Tibial artery (tissue), 4 donors: ENCODE results near the gene RAB3GAP2.
"Not testable (repeated sequence)": the region's sequence is repeated elsewhere in the genome, so short reads cannot be mapped to it uniquely, and the experiment has no call there.

Source experiments
- DNase-seq, 2 donors: peaks; one replicate each; pipeline ENCODE4 v3.0.0-alpha.2; 2019
- H3K27ac ChIP-seq, 2 donors: fragments of 200-600 bp; sonication (generic) in 1 of 2; 1 replicate in 1 of 2; 2 replicates in 1 of 2; pipeline ENCODE4 v1.5.1; 2018 to 2019; ENCODE audit warnings: mild to moderate bottlenecking in 1 of 2
- H3K27me3 ChIP-seq, 2 donors: fragments of 200-600 bp; sonication (generic) in 1 of 2; one replicate each; pipeline versions ENCODE4 v1.5.1 to v1.6.0; 2016 to 2019
- H3K36me3 ChIP-seq, 3 donors: fragments of 200-600 bp; sonication (generic) in 2 of 3; one replicate each; pipeline ENCODE4 v1.5.1; 2016 to 2019; ENCODE audit warnings: mild to moderate bottlenecking in 2 of 3
- H3K4me1 ChIP-seq, 4 donors: fragments of 200-600 bp; sonication (generic) in 2 of 4; 1 replicate in 3 of 4; 2 replicates in 1 of 4; pipeline ENCODE4 v1.5.1; 2016 to 2019
- H3K4me3 ChIP-seq, 2 donors: fragments of 200-600 bp; sonication (generic) in 1 of 2; 1 replicate in 1 of 2; 2 replicates in 1 of 2; pipeline ENCODE4 v1.5.1; 2018 to 2019; ENCODE audit warnings: mild to moderate bottlenecking in 2 of 2
- H3K9me3 ChIP-seq, 3 donors: fragments of 200-600 bp; sonication (generic) in 1 of 3; one replicate each; pipeline ENCODE4 v1.5.1; 2016 to 2019
- CTCF ChIP-seq, 2 experiments: fragments of 200-600 bp in 1 of 2; fragments of 450-650 bp in 1 of 2; IDR thresholded peaks; one replicate each; pipeline ENCODE4 v1.5.1; 2017 to 2019; ENCODE audit warnings: antibody characterized with exemption in 2 of 2, mild to moderate bottlenecking in 1 of 2, moderate library complexity in 1 of 2
- intact Hi-C: fragments of 100-400 bp; cut with DNase I; formaldehyde crosslinking; loops from one replicate; pipeline ENCODE4 v1.15.0; 2023; ENCODE audit warnings: low total_unique reads

The RAB3GAP2 gene

GRCh38 chr1:220316305-220316704 lies 44.1 kb upstream of the RAB3GAP2 start:
- DNase-seq = no peak
- no peaks in the 10 kb centered on the region for H3K27me3 ChIP-seq
- intact Hi-C loops = no loop called here
- H3K27ac ChIP-seq = no peak overlapping the region
- no peak for TF ChIP-seq CTCF (IDR thresholded peaks at IDR 0.05)
- H3K4me1 ChIP-seq = no peaks in the 10 kb centered on the region
- no peak overlapping the region for H3K4me3 ChIP-seq
- no peaks in the 10 kb centered on the region for H3K36me3 ChIP-seq
- H3K9me3 ChIP-seq = no peaks in the 10 kb centered on the region

GRCh38 chr1:220315070-220315839 lies 43.0 kb upstream of the RAB3GAP2 start:
- Histone ChIP-seq H3K9me3 (no peaks in the 10 kb centered on the region), H3K4me3 (no peak overlapping the region), H3K27me3 (no peaks in the 10 kb centered on the region), H3K27ac (no peak overlapping the region), H3K4me1 (no peaks in the 10 kb centered on the region), H3K36me3 (no peaks in the 10 kb centered on the region)
- DNase-seq = peak in 1 of 2 donors; percentile 30
- intact Hi-C loops = no loop called here
- TF ChIP-seq CTCF (IDR thresholded peaks at IDR 0.05) = no peak

- no peak for DNase-seq
- no peaks in the 10 kb centered on the region for H3K4me1 ChIP-seq
- no peak for TF ChIP-seq CTCF (IDR thresholded peaks at IDR 0.05)
- H3K36me3 ChIP-seq = no peaks in the 10 kb centered on the region
- intact Hi-C loops = no loop called here
- no peaks in the 10 kb centered on the region for H3K27me3 ChIP-seq
- no peak overlapping the region for H3K27ac ChIP-seq
- no peak overlapping the region for H3K4me3 ChIP-seq
- H3K9me3 ChIP-seq = no peaks in the 10 kb centered on the region
Observed at GRCh38 chr1:220313576-220313975, 41.3 kb upstream of the RAB3GAP2 start.

GRCh38 chr1:220310147-220310546 lies 37.9 kb upstream of the RAB3GAP2 start:
- intact Hi-C loops, H3K4me3 ChIP-seq, H3K36me3 ChIP-seq, H3K27me3 ChIP-seq, H3K9me3 ChIP-seq, H3K4me1 ChIP-seq, DNase-seq, H3K27ac ChIP-seq: not testable (repeated sequence)

GRCh38 chr1:220307607-220308006 lies 35.4 kb upstream of the RAB3GAP2 start:
- no peak overlapping the region for H3K4me3 ChIP-seq
- H3K27me3 ChIP-seq = no peaks in the 10 kb centered on the region
- H3K27ac ChIP-seq = no peak overlapping the region
- intact Hi-C loops = no loop called here
- H3K4me1 ChIP-seq = no peaks in the 10 kb centered on the region
- H3K36me3 ChIP-seq = no peaks in the 10 kb centered on the region
- H3K9me3 ChIP-seq = no peaks in the 10 kb centered on the region
- DNase-seq = no peak
- no peak for TF ChIP-seq CTCF (IDR thresholded peaks at IDR 0.05)

DNA sequence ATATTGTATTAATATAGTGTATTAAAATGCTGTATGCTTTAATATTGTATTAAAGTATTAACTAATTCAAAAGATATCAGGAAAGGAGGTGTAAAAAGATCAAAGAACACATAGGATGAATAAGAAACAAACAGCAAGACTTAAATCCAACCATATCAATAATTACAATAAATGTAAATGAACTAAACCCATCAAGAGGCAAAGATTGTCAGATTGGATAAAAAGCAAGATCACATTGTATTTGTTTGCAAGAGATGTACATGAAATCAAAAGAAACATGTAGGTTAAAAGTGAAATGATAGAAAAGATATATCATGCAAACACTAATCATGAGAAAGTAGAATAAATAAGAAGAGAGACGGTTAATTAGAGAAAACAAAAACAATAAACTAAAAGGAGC lies 34.1 kb upstream of the RAB3GAP2 start:
- intact Hi-C loops = no loop called here
- Histone ChIP-seq H3K4me1 (no peaks in the 10 kb centered on the region), H3K4me3 (no peak overlapping the region), H3K9me3 (no peaks in the 10 kb centered on the region), H3K36me3 (no peaks in the 10 kb centered on the region), H3K27me3 (no peaks in the 10 kb centered on the region), H3K27ac (no peak overlapping the region)
- TF ChIP-seq CTCF (IDR thresholded peaks at IDR 0.05) = no peak
- no peak for DNase-seq
